Calu3 (cell line): Measurements from ENCODE around the gene CHM. TPM values are rescaled to one million over a fixed set of nuclear protein-coding genes. Genes with fewer than 3 reads are reported as not detected.

ENCODE experiments used
- BruUV-seq: library from RNA; stranded (reverse); fragments of 400-500 nt; replicated peaks from 2 replicates; lab custom pipeline; 2021; lab: Mats Ljungman, UMichigan
- CTCF ChIA-PET: fragments of 300-600 bp; sonication (Branson Sonifier 250); formaldehyde crosslinking; loops from one replicate; lab custom pipeline; 2022; ENCODE audit warnings: antibody characterized with exemption; lab: Charles Lee
- DNase-seq: peaks from one replicate; pipeline ENCODE4 v3.0.0; 2022
- H3K27ac Mint-ChIP-seq: one replicate; pipeline ENCODE4 v1.8.0; 2022; ENCODE audit warnings: mixed read lengths; ENCODE audit not compliant: unreplicated experiment
- H3K27me3 Mint-ChIP-seq: one replicate; pipeline ENCODE4 v1.8.0; 2022; ENCODE audit warnings: mixed read lengths; ENCODE audit not compliant: unreplicated experiment
- H3K36me3 Mint-ChIP-seq: one replicate; pipeline ENCODE4 v1.8.0; 2022; ENCODE audit warnings: mild to moderate bottlenecking, moderate library complexity, mixed read lengths; ENCODE audit not compliant: insufficient read depth, unreplicated experiment
- H3K4me1 Mint-ChIP-seq: one replicate; pipeline ENCODE4 v1.8.0; 2022; ENCODE audit warnings: mild to moderate bottlenecking, low read depth, mixed read lengths; ENCODE audit not compliant: unreplicated experiment
- H3K4me3 Mint-ChIP-seq: one replicate; pipeline ENCODE4 v1.8.0; 2022; ENCODE audit warnings: mild to moderate bottlenecking, low read depth, moderate library complexity, mixed read lengths; ENCODE audit not compliant: unreplicated experiment
- H3K9me3 Mint-ChIP-seq: one replicate; pipeline ENCODE4 v1.8.0; 2022; ENCODE audit warnings: low read depth, mixed read lengths; ENCODE audit not compliant: unreplicated experiment
- intact Hi-C: fragments of 100-400 bp; cut with micrococcal nuclease; formaldehyde crosslinking; loops from one replicate; pipeline ENCODE4 v1.10.0; 2022; ENCODE audit not compliant: unreplicated experiment
- microRNA-seq: library from miRNA; unstranded; fragments of <30 nt; microRNA quantifications from one replicate; pipeline ENCODE4 v1.2.0, GENCODE V29; 2022
- total RNA-seq: library from RNA; stranded (reverse); gene quantifications from 2 replicates; pipeline ENCODE4 v1.2.3, GENCODE V29; 2022
- TF ChIP-seq, protein P1 (sequence below): fragments of 200-600 bp; IDR thresholded peaks from one replicate; pipeline ENCODE4 v1.8.0; 2022; ENCODE audit warnings: antibody characterized with exemption; ENCODE audit not compliant: unreplicated experiment

The CHM gene
- total RNA-seq, 1 experiment from 2014 or later: 24.3 TPM

DNA sequence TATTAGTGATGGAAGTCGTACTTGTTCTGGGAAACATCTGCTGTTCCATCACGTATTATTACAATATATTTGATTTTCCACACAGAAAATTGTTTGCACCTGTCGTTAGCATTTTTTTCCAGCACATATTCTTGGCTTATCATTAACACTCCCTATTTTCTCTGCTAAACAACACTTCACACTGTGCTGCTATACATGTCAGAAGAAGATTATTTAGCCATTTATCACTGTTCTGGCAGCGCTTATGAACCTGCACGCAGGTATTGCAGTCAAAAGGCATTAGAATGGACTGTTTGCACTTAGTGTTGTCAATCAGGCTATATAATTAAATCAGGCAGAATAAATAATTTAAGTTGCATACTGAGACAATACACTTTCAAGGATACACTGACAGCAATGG, 218.6 kb downstream of the CHM start:
- no TSS peak for BruUV-seq
- Mint-ChIP-seq H3K36me3 (no peaks in the 10 kb centered on the region), H3K4me1 (no peaks in the 10 kb centered on the region), H3K9me3 (peaks cover 8% of the 10 kb centered on the region), H3K27ac (no peak overlapping the region), H3K27me3 (no peaks in the 10 kb centered on the region), H3K4me3 (no peak overlapping the region)
- CTCF ChIA-PET: no interaction called here
- TF ChIP-seq, protein P1, sequence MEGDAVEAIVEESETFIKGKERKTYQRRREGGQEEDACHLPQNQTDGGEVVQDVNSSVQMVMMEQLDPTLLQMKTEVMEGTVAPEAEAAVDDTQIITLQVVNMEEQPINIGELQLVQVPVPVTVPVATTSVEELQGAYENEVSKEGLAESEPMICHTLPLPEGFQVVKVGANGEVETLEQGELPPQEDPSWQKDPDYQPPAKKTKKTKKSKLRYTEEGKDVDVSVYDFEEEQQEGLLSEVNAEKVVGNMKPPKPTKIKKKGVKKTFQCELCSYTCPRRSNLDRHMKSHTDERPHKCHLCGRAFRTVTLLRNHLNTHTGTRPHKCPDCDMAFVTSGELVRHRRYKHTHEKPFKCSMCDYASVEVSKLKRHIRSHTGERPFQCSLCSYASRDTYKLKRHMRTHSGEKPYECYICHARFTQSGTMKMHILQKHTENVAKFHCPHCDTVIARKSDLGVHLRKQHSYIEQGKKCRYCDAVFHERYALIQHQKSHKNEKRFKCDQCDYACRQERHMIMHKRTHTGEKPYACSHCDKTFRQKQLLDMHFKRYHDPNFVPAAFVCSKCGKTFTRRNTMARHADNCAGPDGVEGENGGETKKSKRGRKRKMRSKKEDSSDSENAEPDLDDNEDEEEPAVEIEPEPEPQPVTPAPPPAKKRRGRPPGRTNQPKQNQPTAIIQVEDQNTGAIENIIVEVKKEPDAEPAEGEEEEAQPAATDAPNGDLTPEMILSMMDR: no peak
- intact Hi-C loops: no loop called here
- DNase-seq: no peak

DNA sequence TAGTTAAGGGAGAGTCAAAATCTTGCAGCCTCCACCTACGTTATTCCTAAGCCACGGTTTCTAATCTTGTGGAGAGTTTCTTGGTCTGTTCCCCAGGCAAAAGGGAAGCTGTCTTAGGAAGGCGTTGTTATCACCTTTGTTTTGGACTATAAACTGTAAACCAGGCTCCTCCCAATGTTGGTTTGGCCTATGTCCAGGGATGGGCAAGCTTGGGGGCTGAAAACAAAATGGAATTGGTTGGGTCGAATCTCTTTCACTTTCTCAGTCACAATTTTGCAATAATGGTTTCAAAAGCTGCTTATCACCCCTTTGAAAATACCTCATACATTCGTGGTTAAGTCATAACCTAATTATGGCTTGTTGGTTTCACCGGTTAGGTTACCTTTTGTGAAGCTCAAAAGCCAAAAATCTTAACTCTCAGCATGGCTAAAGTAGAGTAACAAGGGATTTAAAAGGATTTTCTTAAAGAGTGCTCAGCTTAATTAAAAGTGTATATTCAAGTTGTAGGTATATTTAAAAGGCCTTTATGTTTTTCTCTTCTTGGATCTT, 232.1 kb downstream of the CHM start:
- TF ChIP-seq, protein P1: no peak
- CTCF ChIA-PET: no interaction called here
- H3K27ac Mint-ChIP-seq: no peak overlapping the region
- H3K27me3 Mint-ChIP-seq: no peaks in the 10 kb centered on the region
- no peak overlapping the region for H3K4me3 Mint-ChIP-seq
- DNase-seq: no peak
- H3K9me3 Mint-ChIP-seq: peaks cover 8% of the 10 kb centered on the region
- no peaks in the 10 kb centered on the region for H3K4me1 Mint-ChIP-seq
- no TSS peak for BruUV-seq
- no peaks in the 10 kb centered on the region for H3K36me3 Mint-ChIP-seq
- intact Hi-C loops: no loop called here

Small RNA genes within 50 kb of the gene (microRNA-seq; reads per million reads assigned to microRNA genes)
- gene MIR1321 (not detected), gene MIR361 (5,583 reads per million, percentile 93 among the genes with 10 or more reads in this experiment)

Other genes starting within 250 kb of the CHM start
- gene DACH2, start 100.9 kb upstream of the CHM start, total RNA-seq: not detected in 2 replicates